ENCODE measurements around the gene ARF1. TPM values are rescaled to one million over a fixed set of nuclear protein-coding genes. Genes with fewer than 3 reads are reported as not detected.

The ARF1 gene
- total RNA-seq, 4 donors from 2014 or later = 284 to 385 (median 362) TPM

GRCh38 chr1:228105996-228106799 is 23.7 kb downstream of the ARF1 start:
- H3K36me3 ChIP-seq = peaks cover 22% of the 10 kb centered on the region
- H3K27ac ChIP-seq = no peak overlapping the region
- TF ChIP-seq CTCF (IDR thresholded peaks at IDR 0.05) (no peak), POLR2A (IDR thresholded peaks at IDR 0.05) (no peak), EP300 (IDR thresholded peaks at IDR 0.05) (no peak), POLR2AphosphoS5 (IDR thresholded peaks at IDR 0.05) (no peak)
- WGBS = no CpG with 5 or more reads among the region's 8 CpGs
- H3K4me3 ChIP-seq = no peak overlapping the region
- no peaks in the 10 kb centered on the region for H3K27me3 ChIP-seq
- no peaks in the 10 kb centered on the region for H3K9me3 ChIP-seq
- no peak for DNase-seq (ENCODE audit: low spot score in 2 of 2)
- H3K4me1 ChIP-seq = peaks cover 48% of the 10 kb centered on the region

- WGBS = 91% methylated on average over 9 of the region's 9 CpGs
These were observed 24.2 kb downstream of the ARF1 start for GRCh38 chr1:228106800-228107054.

GRCh38 chr1:228107636-228108035 is 25.1 kb downstream of the ARF1 start:
- TF ChIP-seq POLR2AphosphoS5 (IDR thresholded peaks at IDR 0.05) (no peak), EP300 (IDR thresholded peaks at IDR 0.05) (no peak)
- no peak for DNase-seq (ENCODE audit: low spot score in 2 of 2)
- WGBS = 85% methylated on average over 16 of the region's 19 CpGs

More at GRCh38 chr1:228106800-228107054, 24.2 kb downstream of the ARF1 start:
- TF ChIP-seq CTCF (IDR thresholded peaks at IDR 0.05) = no peak
- TF ChIP-seq EP300 (IDR thresholded peaks at IDR 0.05) = no peak
- no peak for TF ChIP-seq POLR2AphosphoS5 (IDR thresholded peaks at IDR 0.05)
- TF ChIP-seq POLR2A (IDR thresholded peaks at IDR 0.05) = no peak
- Histone ChIP-seq H3K4me1 (peaks cover 44% of the 10 kb centered on the region), H3K36me3 (peaks cover 22% of the 10 kb centered on the region), H3K4me3 (no peak overlapping the region), H3K27ac (no peak overlapping the region), H3K27me3 (no peaks in the 10 kb centered on the region), H3K9me3 (no peaks in the 10 kb centered on the region)
- no peak for DNase-seq (ENCODE audit: low spot score in 2 of 2)

GRCh38 chr1:228108055-228108690 is 25.7 kb downstream of the ARF1 start:
- Histone ChIP-seq H3K27ac (peak overlapping the region; percentile 89), H3K9me3 (no peaks in the 10 kb centered on the region), H3K27me3 (no peaks in the 10 kb centered on the region), H3K36me3 (peaks cover 22% of the 10 kb centered on the region), H3K4me3 (peak overlapping the region; percentile 97), H3K4me1 (peaks cover 34% of the 10 kb centered on the region)
- no peak for DNase-seq (ENCODE audit: low spot score in 2 of 2)
- WGBS = 79% methylated on average over 11 of the region's 11 CpGs
- TF ChIP-seq POLR2A (IDR thresholded peaks at IDR 0.05) (no peak), EP300 (IDR thresholded peaks at IDR 0.05) (no peak), POLR2AphosphoS5 (IDR thresholded peaks at IDR 0.05) (no peak), CTCF (IDR thresholded peaks at IDR 0.05) (no peak)

More at GRCh38 chr1:228107636-228108035, 25.1 kb downstream of the ARF1 start:
- H3K4me1 ChIP-seq = peaks cover 35% of the 10 kb centered on the region
- H3K27me3 ChIP-seq = no peaks in the 10 kb centered on the region
- no peak overlapping the region for H3K27ac ChIP-seq
- no peak overlapping the region for H3K4me3 ChIP-seq
- peaks cover 22% of the 10 kb centered on the region for H3K36me3 ChIP-seq
- no peaks in the 10 kb centered on the region for H3K9me3 ChIP-seq

- H3K36me3 ChIP-seq = peaks cover 22% of the 10 kb centered on the region
- H3K4me1 ChIP-seq = peaks cover 31% of the 10 kb centered on the region
- no peaks in the 10 kb centered on the region for H3K9me3 ChIP-seq
- peak overlapping the region; percentile 97 for H3K4me3 ChIP-seq
- TF ChIP-seq POLR2A (IDR thresholded peaks at IDR 0.05) = no peak
- no peak for TF ChIP-seq CTCF (IDR thresholded peaks at IDR 0.05)
- no peak for TF ChIP-seq POLR2AphosphoS5 (IDR thresholded peaks at IDR 0.05)
- TF ChIP-seq EP300 (IDR thresholded peaks at IDR 0.05) = no peak
- peak overlapping the region; percentile 89 for H3K27ac ChIP-seq
- DNase-seq (ENCODE audit: low spot score in 2 of 2) = no peak
- WGBS = 8% methylated on average over 5 of the region's 8 CpGs
- H3K27me3 ChIP-seq = no peaks in the 10 kb centered on the region
These were observed 26.2 kb downstream of the ARF1 start for GRCh38 chr1:228108742-228109072.

Measured in suprapubic skin (tissue), 4 donors.